GM20000 (cell line): Measurements from ENCODE around the gene SPATA9.

Experiments used
- DNase-seq: peaks from one replicate; pipeline ENCODE4 v3.0.0; 2012; ENCODE audit warnings: low spot score
- TF ChIP-seq, protein P1 (sequence below): IDR thresholded peaks from 2 replicates; pipeline ENCODE4 v1.5.1; 2012; ENCODE audit warnings: mild to moderate bottlenecking, control low read depth; ENCODE audit errors: extremely low read depth, missing control alignments

SPATA9 gene

DNA sequence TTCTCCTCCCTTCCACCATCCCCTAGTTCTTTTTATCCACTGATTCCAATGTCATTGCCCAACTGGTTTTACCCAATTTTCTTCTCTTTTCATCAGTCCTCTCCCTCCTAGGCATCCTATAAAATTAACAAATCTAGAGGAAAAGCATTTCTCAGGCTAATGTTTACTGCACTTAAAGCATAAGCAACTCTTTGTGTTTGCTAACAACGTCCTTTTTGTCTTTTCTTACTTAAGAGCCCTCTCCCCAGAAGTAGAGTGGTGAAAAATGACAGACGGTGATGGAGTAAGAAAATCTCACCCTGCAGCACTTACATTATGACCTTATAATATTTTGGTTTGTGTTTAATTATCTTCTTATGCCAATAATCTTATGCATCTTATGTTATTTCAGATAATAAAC, 1.6 kb upstream of the SPATA9 start:
- no peak for DNase-seq

GRCh38 chr5:95673081-95673480, 9.7 kb downstream of the SPATA9 start:
- DNase-seq = no peak
- TF ChIP-seq, protein P1, sequence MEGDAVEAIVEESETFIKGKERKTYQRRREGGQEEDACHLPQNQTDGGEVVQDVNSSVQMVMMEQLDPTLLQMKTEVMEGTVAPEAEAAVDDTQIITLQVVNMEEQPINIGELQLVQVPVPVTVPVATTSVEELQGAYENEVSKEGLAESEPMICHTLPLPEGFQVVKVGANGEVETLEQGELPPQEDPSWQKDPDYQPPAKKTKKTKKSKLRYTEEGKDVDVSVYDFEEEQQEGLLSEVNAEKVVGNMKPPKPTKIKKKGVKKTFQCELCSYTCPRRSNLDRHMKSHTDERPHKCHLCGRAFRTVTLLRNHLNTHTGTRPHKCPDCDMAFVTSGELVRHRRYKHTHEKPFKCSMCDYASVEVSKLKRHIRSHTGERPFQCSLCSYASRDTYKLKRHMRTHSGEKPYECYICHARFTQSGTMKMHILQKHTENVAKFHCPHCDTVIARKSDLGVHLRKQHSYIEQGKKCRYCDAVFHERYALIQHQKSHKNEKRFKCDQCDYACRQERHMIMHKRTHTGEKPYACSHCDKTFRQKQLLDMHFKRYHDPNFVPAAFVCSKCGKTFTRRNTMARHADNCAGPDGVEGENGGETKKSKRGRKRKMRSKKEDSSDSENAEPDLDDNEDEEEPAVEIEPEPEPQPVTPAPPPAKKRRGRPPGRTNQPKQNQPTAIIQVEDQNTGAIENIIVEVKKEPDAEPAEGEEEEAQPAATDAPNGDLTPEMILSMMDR = no peak

More for the DNA sequence above, 1.6 kb upstream of the SPATA9 start:
- TF ChIP-seq, protein P1 = no peak

DNA sequence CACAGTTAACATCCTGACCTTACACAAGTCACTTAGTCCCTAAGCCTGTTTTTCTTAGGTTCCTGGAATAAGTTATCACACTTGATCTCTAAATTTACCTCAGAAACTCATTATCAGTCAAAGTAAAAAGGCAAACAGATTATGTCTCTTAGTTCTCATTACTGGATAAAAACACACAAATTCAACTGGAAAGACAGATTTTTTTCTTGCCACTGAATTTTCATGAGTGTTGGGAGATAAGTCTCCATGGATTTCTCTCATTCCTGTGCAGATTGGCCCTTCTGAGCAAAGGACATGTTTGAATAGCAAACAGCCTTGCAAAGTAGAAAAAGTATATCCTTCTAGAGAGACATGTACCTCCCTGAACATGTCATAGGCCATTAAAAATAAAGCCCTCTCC, 10.2 kb downstream of the SPATA9 start:
- TF ChIP-seq, protein P1 = no peak
- no peak for DNase-seq

DNA sequence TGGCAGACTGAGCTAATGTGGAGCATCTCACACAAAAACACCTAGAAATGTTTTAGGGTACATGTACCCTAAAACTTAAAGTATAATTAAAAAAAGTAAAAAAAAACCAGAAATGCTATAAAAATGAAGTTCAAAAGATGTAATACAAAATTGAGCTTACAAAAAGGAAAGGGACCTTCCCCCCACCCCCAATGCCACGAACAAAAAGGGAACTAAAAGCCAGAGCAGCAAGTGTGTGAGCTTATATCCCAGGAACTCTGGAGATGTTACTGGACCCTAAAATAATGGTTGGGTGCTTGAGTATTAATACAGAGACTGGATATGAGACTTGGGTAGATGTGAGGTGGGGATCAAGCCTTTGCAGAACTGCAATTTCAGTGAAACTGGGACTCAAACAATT, 11.0 kb downstream of the SPATA9 start:
- TF ChIP-seq, protein P1 = no peak
- DNase-seq = no peak

GRCh38 chr5:95670568-95670967, 12.2 kb downstream of the SPATA9 start:
- DNase-seq = no peak

GRCh38 chr5:95669985-95670384, 12.8 kb downstream of the SPATA9 start:
- DNase-seq = no peak
- TF ChIP-seq, protein P1 = no peak

More at GRCh38 chr5:95670568-95670967, 12.2 kb downstream of the SPATA9 start:
- TF ChIP-seq, protein P1 = no peak

GRCh38 chr5:95669540-95669939, 13.3 kb downstream of the SPATA9 start:
- TF ChIP-seq, protein P1 = no peak
- DNase-seq = no peak
